Right atrium auricular region (tissue), 2 donors: ENCODE data around the gene SYT7. TPM values are rescaled to one million over a fixed set of nuclear protein-coding genes. Genes with fewer than 3 reads are reported as not detected.

Experiments used
- DNase-seq: peaks from one replicate; pipeline ENCODE4 v3.0.0-alpha.2; 2019; ENCODE audit warnings: low spot score
- H3K27ac ChIP-seq, 2 donors: fragments of 200-600 bp; sonication (generic); 1 replicate in 1 of 2; 2 replicates in 1 of 2; pipeline ENCODE4 v1.5.1; 2016 to 2019
- H3K27me3 ChIP-seq, 2 donors: fragments of 200-600 bp; sonication (generic); one replicate each; pipeline versions ENCODE4 v1.5.1 to v1.6.0; 2017 to 2019
- H3K36me3 ChIP-seq: fragments of 200-600 bp; sonication (generic); one replicate; pipeline ENCODE4 v1.5.1; 2016
- H3K4me1 ChIP-seq, 2 donors: fragments of 200-600 bp; sonication (generic); one replicate each; pipeline versions ENCODE4 v1.5.1 to v1.6.0; 2017 to 2019
- H3K4me3 ChIP-seq, 2 donors: fragments of 200-600 bp; sonication (generic); 1 replicate in 1 of 2; 2 replicates in 1 of 2; pipeline ENCODE4 v1.5.1; 2017 to 2019; ENCODE audit warnings: mild to moderate bottlenecking in 1 of 2, moderate library complexity in 1 of 2
- H3K9me3 ChIP-seq, 2 donors: fragments of 200-600 bp; sonication (generic); one replicate each; pipeline ENCODE4 v1.5.1; 2019
- CTCF ChIP-seq, 2 donors: fragments of 200-600 bp; sonication (generic); IDR thresholded peaks; one replicate each; pipeline ENCODE4 v1.5.1; 2019; ENCODE audit warnings: antibody characterized with exemption in 2 of 2
- total RNA-seq, 2 donors: library from RNA; depleted of rRNA; stranded (reverse); fragments of >200 nt; gene quantifications; one replicate each; pipeline ENCODE4 v1.1.0, GENCODE V29; 2016

Gene SYT7
- total RNA-seq, 2 donors from 2014 or later = 19.2 to 23.6 TPM

GRCh38 chr11:61509043-61510029, 71.5 kb downstream of the SYT7 start:
- TF ChIP-seq CTCF (IDR thresholded peaks at IDR 0.05) = peak; percentile 44 to 79
- H3K4me1 ChIP-seq = peaks cover 0 to 23% of the 10 kb centered on the region in 2 donors
- peak overlapping the region in 1 of 2 donors; percentile 41 for H3K4me3 ChIP-seq
- no peaks in the 10 kb centered on the region for H3K9me3 ChIP-seq
- DNase-seq = no peak
- peak overlapping the region; percentile 4 to 51 for H3K27ac ChIP-seq
- H3K36me3 ChIP-seq = no peaks in the 10 kb centered on the region
- H3K27me3 ChIP-seq = peaks cover 7 to 19% of the 10 kb centered on the region in 2 donors

GRCh38 chr11:61507962-61508861, 72.7 kb downstream of the SYT7 start, which contains the start of gene LRRC10B:
TSS of gene LRRC10B (plus strand) at chr11:61508749. CDS start at chr11:61508999, 250 bp downstream.
- peaks cover 7 to 19% of the 10 kb centered on the region in 2 donors for H3K27me3 ChIP-seq
- peak within 1 kb of the TSS; percentile 4 to 51 for H3K27ac ChIP-seq

GRCh38 chr11:61507012-61507768, 73.7 kb downstream of the SYT7 start:
- Histone ChIP-seq H3K36me3 (no peaks in the 10 kb centered on the region), H3K4me1 (peaks cover 0 to 23% of the 10 kb centered on the region in 2 donors), H3K4me3 (no peak overlapping the region), H3K27me3 (peaks cover 7 to 19% of the 10 kb centered on the region in 2 donors), H3K27ac (no peak overlapping the region), H3K9me3 (no peaks in the 10 kb centered on the region)
- TF ChIP-seq CTCF (IDR thresholded peaks at IDR 0.05) = no peak
- no peak for DNase-seq

More at GRCh38 chr11:61507962-61508861, 72.7 kb downstream of the SYT7 start, which contains the start of gene LRRC10B:
- TF ChIP-seq CTCF (IDR thresholded peaks at IDR 0.05) = no peak
- peaks cover 0 to 23% of the 10 kb centered on the region in 2 donors for H3K4me1 ChIP-seq
- H3K9me3 ChIP-seq = no peaks in the 10 kb centered on the region
- DNase-seq = no peak
- peak within 1 kb of the TSS in 1 of 2 donors; percentile 41 for H3K4me3 ChIP-seq
- no peaks in the 10 kb centered on the region for H3K36me3 ChIP-seq

- Histone ChIP-seq H3K4me3 (no peak overlapping the region), H3K36me3 (no peaks in the 10 kb centered on the region), H3K4me1 (peaks cover 0 to 23% of the 10 kb centered on the region in 2 donors), H3K27me3 (peaks cover 7 to 19% of the 10 kb centered on the region in 2 donors), H3K9me3 (no peaks in the 10 kb centered on the region), H3K27ac (no peak overlapping the region)
- TF ChIP-seq CTCF (IDR thresholded peaks at IDR 0.05) = no peak
- DNase-seq = no peak
Observed at GRCh38 chr11:61505640-61506155, 75.2 kb downstream of the SYT7 start.

- no peak overlapping the region for H3K27ac ChIP-seq
- no peak for TF ChIP-seq CTCF (IDR thresholded peaks at IDR 0.05)
- H3K36me3 ChIP-seq = no peaks in the 10 kb centered on the region
- H3K4me1 ChIP-seq = peaks cover 0 to 22% of the 10 kb centered on the region in 2 donors
- no peak overlapping the region for H3K4me3 ChIP-seq
- H3K9me3 ChIP-seq = no peaks in the 10 kb centered on the region
- no peak for DNase-seq
- H3K27me3 ChIP-seq = peaks cover 7 to 14% of the 10 kb centered on the region in 2 donors
Observed at GRCh38 chr11:61505106-61505505, 75.8 kb downstream of the SYT7 start.
